NCI-H146 treated with DMSO at 0.1 percent for 48 hours (cell line): Measurements from ENCODE around the gene CITED2.

ENCODE experiments used
- DNase-seq: peaks from one replicate; lab custom pipeline; 2025; ENCODE audit not compliant: unreplicated experiment; lab: John Stamatoyannopoulos, UW

The CITED2 gene

GRCh38 chr6:139330826-139331500 is 43.5 kb downstream of the CITED2 start:
- DNase-seq: no peak

- no peak for DNase-seq
Observed at GRCh38 chr6:139330306-139330705, 44.1 kb downstream of the CITED2 start.

DNA sequence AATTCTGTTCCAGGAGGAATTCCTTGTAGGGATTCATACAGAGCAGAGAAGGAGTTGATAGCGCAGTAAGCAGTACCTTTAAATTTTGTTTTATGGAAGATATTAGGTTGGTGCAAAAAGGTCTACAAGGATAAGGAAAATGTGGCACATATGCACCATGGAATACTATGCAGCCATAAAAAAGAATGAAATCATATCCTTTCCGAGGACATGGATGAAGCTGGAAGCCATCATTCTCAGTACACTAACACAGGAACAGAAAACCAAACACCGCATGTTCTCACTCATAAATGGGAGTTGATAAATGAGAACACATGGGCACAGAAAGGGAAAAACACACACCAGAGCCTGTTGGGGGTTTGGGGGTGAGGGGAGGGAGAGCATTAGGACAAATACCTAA is 45.2 kb downstream of the CITED2 start:
- DNase-seq: no peak

DNA sequence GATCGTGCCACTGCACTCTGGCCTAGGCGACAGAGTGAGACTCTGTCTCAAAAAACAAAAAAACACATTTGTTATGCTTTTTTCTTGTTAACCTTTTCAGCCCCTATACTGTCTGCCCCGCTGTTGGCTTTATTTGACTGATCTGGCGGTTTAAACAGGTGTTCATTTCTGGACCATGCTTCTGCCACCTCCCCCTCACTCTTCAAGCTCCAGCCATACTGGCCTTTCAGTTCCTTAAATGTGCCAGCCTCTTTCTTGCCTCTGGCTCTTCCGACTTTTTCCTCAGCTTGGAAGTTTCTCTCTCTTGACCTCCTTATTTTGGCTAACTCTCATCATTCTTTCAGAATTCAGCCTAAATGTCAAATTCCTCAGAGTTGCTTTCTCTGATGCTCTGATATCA is 47.4 kb downstream of the CITED2 start:
- no peak for DNase-seq

- no peak for DNase-seq
Observed at GRCh38 chr6:139325686-139326085, 48.8 kb downstream of the CITED2 start.

DNA sequence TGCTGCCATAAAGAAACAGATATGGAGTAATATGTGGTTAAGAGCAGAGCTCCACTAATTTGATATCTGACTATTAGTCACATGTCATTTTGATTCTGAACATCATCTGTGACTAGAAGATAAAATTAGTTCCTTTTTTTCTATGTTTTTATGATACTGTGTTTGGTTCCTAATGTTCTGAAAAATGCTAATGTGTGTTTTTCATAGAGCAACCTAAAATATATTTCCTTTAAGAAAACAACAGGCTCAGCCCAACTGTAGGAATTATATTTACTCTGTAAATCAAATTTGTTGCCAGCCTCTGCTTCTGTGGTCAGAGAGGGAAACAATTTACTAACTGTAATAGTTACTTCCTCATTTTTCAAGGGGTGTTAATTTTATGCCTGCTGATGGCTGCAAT is 49.3 kb downstream of the CITED2 start:
- DNase-seq: no peak

- DNase-seq: no peak
Observed at GRCh38 chr6:139324301-139324555, 50.2 kb downstream of the CITED2 start.

GRCh38 chr6:139323511-139324300 is 50.7 kb downstream of the CITED2 start:
- peak; percentile 79 for DNase-seq
